ENCODE measurements around the gene SERPINB1.

- TF ChIP-seq CTCF (IDR thresholded peaks at IDR 0.05; ENCODE audit: low read depth, low read length, poor library complexity, severe bottlenecking) (no peak), EZH2phosphoT487 (IDR thresholded peaks at IDR 0.05; ENCODE audit: borderline replicate concordance, low read length) (no peak)
These were observed 19.6 kb upstream of the SERPINB1 start for GRCh38 chr6:2861060-2861821.

All from DOHH2 (cell line).